GM13976 (cell line): ENCODE results near the gene OR14A16.

Experiments
- DNase-seq: peaks from one replicate; pipeline ENCODE4 v3.0.0; 2012; ENCODE audit warnings: low spot score
- in situ Hi-C: fragments of 300-500 bp; cut with MboI; formaldehyde crosslinking; loops from one replicate; pipeline ENCODE4 v1.12.0; 2022; ENCODE audit warnings: low sequenced_read_pairs, mixed read lengths, inconsistent platforms; ENCODE audit not compliant: unreplicated experiment
- TF ChIP-seq, protein P1 (sequence below): IDR thresholded peaks from 2 replicates; pipeline ENCODE4 v1.5.1; 2012; ENCODE audit warnings: borderline replicate concordance, mild to moderate bottlenecking; ENCODE audit not compliant: insufficient read depth; ENCODE audit errors: extremely low read depth, missing control alignments, control extremely low read depth

Gene OR14A16

GRCh38 chr1:247824023-247824422 lies at the start of gene OR14A16:
Gene OR14A16, minus strand, starts transcription at chr1:247824119. Its CDS starts 8,390 bp downstream, at chr1:247815729.
- no peak for DNase-seq
- in situ Hi-C loops, result no loop called here
- TF ChIP-seq, protein P1, sequence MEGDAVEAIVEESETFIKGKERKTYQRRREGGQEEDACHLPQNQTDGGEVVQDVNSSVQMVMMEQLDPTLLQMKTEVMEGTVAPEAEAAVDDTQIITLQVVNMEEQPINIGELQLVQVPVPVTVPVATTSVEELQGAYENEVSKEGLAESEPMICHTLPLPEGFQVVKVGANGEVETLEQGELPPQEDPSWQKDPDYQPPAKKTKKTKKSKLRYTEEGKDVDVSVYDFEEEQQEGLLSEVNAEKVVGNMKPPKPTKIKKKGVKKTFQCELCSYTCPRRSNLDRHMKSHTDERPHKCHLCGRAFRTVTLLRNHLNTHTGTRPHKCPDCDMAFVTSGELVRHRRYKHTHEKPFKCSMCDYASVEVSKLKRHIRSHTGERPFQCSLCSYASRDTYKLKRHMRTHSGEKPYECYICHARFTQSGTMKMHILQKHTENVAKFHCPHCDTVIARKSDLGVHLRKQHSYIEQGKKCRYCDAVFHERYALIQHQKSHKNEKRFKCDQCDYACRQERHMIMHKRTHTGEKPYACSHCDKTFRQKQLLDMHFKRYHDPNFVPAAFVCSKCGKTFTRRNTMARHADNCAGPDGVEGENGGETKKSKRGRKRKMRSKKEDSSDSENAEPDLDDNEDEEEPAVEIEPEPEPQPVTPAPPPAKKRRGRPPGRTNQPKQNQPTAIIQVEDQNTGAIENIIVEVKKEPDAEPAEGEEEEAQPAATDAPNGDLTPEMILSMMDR, result no peak

GRCh38 chr1:247865416-247865815 lies 41.5 kb upstream of the OR14A16 start:
- TF ChIP-seq, protein P1, result no peak
- no peak for DNase-seq
- in situ Hi-C loops, result no loop called here

- no peak for DNase-seq
- in situ Hi-C loops, result no loop called here
- TF ChIP-seq, protein P1, result no peak
These were observed 40.7 kb upstream of the OR14A16 start for GRCh38 chr1:247864644-247865043.

DNA sequence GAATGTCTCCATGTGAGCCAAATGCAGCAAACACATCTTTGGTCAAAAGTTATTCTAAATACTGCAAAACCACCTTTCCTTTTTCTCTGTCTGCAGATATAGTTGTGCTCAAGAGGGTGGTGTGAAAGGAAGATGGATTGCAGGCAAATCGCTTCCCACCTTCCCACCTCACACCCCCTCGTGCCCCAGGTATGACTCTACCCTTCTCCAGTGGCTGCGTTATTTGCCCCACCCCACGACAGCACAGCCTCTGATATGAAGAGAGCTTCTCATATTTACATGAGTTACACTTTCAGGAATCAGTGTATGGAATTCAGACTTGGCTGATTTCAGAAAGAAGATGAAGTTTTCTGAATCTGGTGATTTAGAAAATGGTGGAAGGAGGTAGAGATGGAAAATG lies 38.8 kb upstream of the OR14A16 start:
- TF ChIP-seq, protein P1, result no peak
- in situ Hi-C loops, result no loop called here

DNA sequence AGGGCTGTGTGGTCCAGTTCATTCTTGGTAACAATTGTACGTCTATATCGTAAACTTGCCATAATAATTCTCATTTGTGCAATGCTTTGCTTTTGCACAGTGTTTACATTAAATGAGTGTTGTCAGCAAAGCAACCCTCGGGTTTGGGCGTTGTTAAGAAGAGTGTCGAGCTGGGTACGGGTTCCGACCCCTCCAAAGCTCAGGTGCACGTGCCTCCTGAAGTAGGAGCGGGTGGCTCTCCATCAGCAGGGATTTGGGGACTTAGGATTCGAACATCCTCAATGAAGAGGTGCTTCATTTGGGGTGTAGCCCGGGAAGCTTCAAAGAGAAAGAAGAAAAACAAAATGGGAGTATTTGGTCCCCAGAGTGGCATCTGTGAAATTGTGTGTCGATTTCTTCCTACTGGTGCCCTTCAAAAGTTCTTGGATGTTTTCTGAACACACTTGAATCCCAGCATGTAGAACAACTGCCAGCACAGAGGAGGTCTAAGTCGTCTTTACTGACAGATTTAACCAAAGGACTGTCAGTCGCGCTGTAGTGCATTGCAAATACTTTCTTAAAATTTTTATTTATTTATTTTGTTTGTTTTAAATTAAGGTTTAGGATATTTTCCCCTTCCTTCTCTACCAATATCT lies 34.2 kb upstream of the OR14A16 start:
- no peak for DNase-seq
- in situ Hi-C loops, result no loop called here
- TF ChIP-seq, protein P1, result no peak

More for the DNA sequence above, 38.8 kb upstream of the OR14A16 start:
- DNase-seq, result no peak

GRCh38 chr1:247857069-247857984 lies 33.4 kb upstream of the OR14A16 start, which contains the start of gene TRIM58:
Gene TRIM58, plus strand, starts transcription at chr1:247857187. Its CDS starts 60 bp downstream, at chr1:247857247.
- in situ Hi-C loops, result no loop called here
- peak; percentile 46 for DNase-seq
- TF ChIP-seq, protein P1, result no peak
